HEK293T (cell line): Measurements from ENCODE around the gene MYH6.

Experiments
- ARNT ChIP-seq: fragments of 450-650 bp; IDR thresholded peaks from 2 replicates; pipeline ENCODE4 v1.6.1; 2017; ENCODE audit warnings: mild to moderate bottlenecking
- BHLHE40 ChIP-seq: fragments of 450-650 bp; IDR thresholded peaks from 2 replicates; pipeline ENCODE4 v1.6.1; 2016; ENCODE audit warnings: mild to moderate bottlenecking, moderate library complexity, borderline replicate concordance
- CTBP1 ChIP-seq: fragments of 450-650 bp; IDR thresholded peaks from 2 replicates; pipeline ENCODE4 v1.6.1; 2016; ENCODE audit warnings: borderline replicate concordance
- ELF4 ChIP-seq: fragments of 450-650 bp; IDR thresholded peaks from 2 replicates; pipeline ENCODE4 v1.6.1; 2017; ENCODE audit warnings: antibody characterized with exemption
- FOXA1 ChIP-seq: fragments of 450-650 bp; IDR thresholded peaks from 2 replicates; pipeline ENCODE4 v1.6.1; 2016; ENCODE audit warnings: mild to moderate bottlenecking
- FOXK2 ChIP-seq: fragments of 450-650 bp; IDR thresholded peaks from 2 replicates; pipeline ENCODE4 v1.6.1; 2016; ENCODE audit warnings: mild to moderate bottlenecking
- FOXM1 ChIP-seq: fragments of 450-650 bp; IDR thresholded peaks from 2 replicates; pipeline ENCODE4 v1.6.1; 2017; ENCODE audit warnings: mild to moderate bottlenecking, borderline replicate concordance
- HDGF ChIP-seq: fragments of 450-650 bp; IDR thresholded peaks from 2 replicates; pipeline ENCODE4 v1.6.1; 2017; ENCODE audit warnings: antibody characterized with exemption, borderline replicate concordance
- NFRKB ChIP-seq: fragments of 450-650 bp; IDR thresholded peaks from 2 replicates; pipeline ENCODE4 v1.6.1; 2016; ENCODE audit warnings: mild to moderate bottlenecking, moderate library complexity
- SP1 ChIP-seq: fragments of 450-650 bp; IDR thresholded peaks from 2 replicates; pipeline ENCODE4 v1.6.1; 2017
- SUZ12 ChIP-seq: fragments of 450-650 bp; IDR thresholded peaks from 2 replicates; pipeline ENCODE4 v1.6.1; 2016; ENCODE audit warnings: mild to moderate bottlenecking
- TARDBP ChIP-seq: fragments of 450-650 bp; IDR thresholded peaks from 2 replicates; pipeline ENCODE4 v1.6.1; 2016
- TF ChIP-seq, protein P1 (sequence below): fragments of 450-650 bp; IDR thresholded peaks from 2 replicates; pipeline ENCODE4 v1.6.1; 2016

DNA sequence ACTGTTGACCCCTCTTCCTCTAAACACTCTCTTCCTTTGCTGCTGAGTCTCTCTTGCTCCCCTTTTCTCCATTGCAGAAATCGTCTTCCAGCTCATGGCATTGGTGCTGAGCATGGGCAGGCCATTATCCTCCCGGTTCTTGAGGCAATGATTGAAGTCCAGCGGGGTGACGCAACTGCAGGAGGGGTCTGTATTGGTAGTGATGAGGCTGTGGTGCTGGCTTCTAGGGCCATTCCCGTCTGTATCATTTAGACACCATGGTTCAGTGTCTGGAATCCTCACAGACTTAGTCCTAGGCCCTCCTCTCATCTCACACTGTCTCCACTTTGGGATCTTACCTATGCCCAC lies 54.7 kb downstream of the MYH6 start:
- TF ChIP-seq SP1 (no peak), ELF4 (no peak), BHLHE40 (no peak), FOXM1 (no peak), FOXA1 (no peak), TARDBP (no peak), CTBP1 (no peak), NFRKB (no peak), ARNT (no peak), FOXK2 (no peak), SUZ12 (no peak), HDGF (no peak)
- TF ChIP-seq, protein P1, sequence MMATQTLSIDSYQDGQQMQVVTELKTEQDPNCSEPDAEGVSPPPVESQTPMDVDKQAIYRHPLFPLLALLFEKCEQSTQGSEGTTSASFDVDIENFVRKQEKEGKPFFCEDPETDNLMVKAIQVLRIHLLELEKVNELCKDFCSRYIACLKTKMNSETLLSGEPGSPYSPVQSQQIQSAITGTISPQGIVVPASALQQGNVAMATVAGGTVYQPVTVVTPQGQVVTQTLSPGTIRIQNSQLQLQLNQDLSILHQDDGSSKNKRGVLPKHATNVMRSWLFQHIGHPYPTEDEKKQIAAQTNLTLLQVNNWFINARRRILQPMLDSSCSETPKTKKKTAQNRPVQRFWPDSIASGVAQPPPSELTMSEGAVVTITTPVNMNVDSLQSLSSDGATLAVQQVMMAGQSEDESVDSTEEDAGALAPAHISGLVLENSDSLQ: no peak
